A172 (cell line): ENCODE results near the gene CHPF2. TPM values are rescaled to one million over a fixed set of nuclear protein-coding genes. Genes with fewer than 3 reads are reported as not detected.

Source experiments
- total RNA-seq: library from RNA; depleted of rRNA; stranded (reverse); fragments of >200 nt; shearing (Covaris generic); gene quantifications from 2 replicates; pipeline ENCODE4 v1.2.3, GENCODE V29; 2014; rRNA removed

CHPF2 gene
- total RNA-seq, 1 experiment from 2014 or later, result 37.8 TPM

Other genes starting within 250 kb of the CHPF2 start
- 0.74 and 2.5 TPM in 2 replicates for gene NOS3, start 241.5 kb upstream of the CHPF2 start, total RNA-seq
- gene ATG9B, start 208.0 kb upstream of the CHPF2 start, total RNA-seq, result not detected in 2 replicates
- 35.6 and 40.2 TPM in 2 replicates for gene ABCB8, start 204.0 kb upstream of the CHPF2 start, total RNA-seq
- 0.31 and 0.53 TPM in 2 replicates for gene ASIC3, start 184.0 kb upstream of the CHPF2 start, total RNA-seq
- 57.0 and 58.7 TPM in 2 replicates for gene CDK5, start 174.6 kb upstream of the CHPF2 start, total RNA-seq
- 195 and 238 TPM in 2 replicates for gene SLC4A2, start 172.9 kb upstream of the CHPF2 start, total RNA-seq
- gene FASTK, start 151.7 kb upstream of the CHPF2 start, total RNA-seq, result 95.4 and 118 TPM in 2 replicates
- gene TMUB1, start 149.0 kb upstream of the CHPF2 start, total RNA-seq, result 28.9 and 42.8 TPM in 2 replicates
- gene AGAP3, start 146.0 kb upstream of the CHPF2 start, total RNA-seq, result 46.4 and 58.9 TPM in 2 replicates
- gene GBX1, start 64.8 kb upstream of the CHPF2 start, total RNA-seq, result 0.41 TPM in 1 of 2 replicates, not detected in the other
- gene ASB10, start 45.2 kb upstream of the CHPF2 start, total RNA-seq, result not detected in 2 replicates
- gene H2BK1, start 22.0 kb upstream of the CHPF2 start, total RNA-seq, result not detected in 2 replicates
- 55.6 and 65.6 TPM in 2 replicates for gene ABCF2, start 5.3 kb upstream of the CHPF2 start, total RNA-seq
- gene SMARCD3, start 16.2 kb downstream of the CHPF2 start, total RNA-seq, result 22.2 and 26.7 TPM in 2 replicates
- 48.5 and 58.0 TPM in 2 replicates for gene NUB1, start 109.3 kb downstream of the CHPF2 start, total RNA-seq
- 0.10 TPM in 1 of 2 replicates, not detected in the other for gene WDR86, start 177.6 kb downstream of the CHPF2 start, total RNA-seq
- 1.2 TPM in 1 of 2 replicates, not detected in the other for gene CRYGN, start 207.7 kb downstream of the CHPF2 start, total RNA-seq